GM23248 (cell line): ENCODE measurements around the gene KDELR3. TPM values are rescaled to one million over a fixed set of nuclear protein-coding genes. Genes with fewer than 3 reads are reported as not detected.
"Not testable (repeated sequence)": the region's sequence is repeated elsewhere in the genome, so short reads cannot be mapped to it uniquely, and the experiment has no call there.

ENCODE experiments used
- DNase-seq: peaks from one replicate; pipeline ENCODE4 v3.0.0-alpha.2; 2015
- H2AFZ ChIP-seq: fragments of 200-600 bp; sonication (generic); 2 replicates; pipeline ENCODE4 v1.6.1; 2016; ENCODE audit warnings: antibody characterized with exemption
- H3F3A ChIP-seq: fragments of 200-600 bp; sonication (generic); 2 replicates; pipeline ENCODE4 v1.6.1; 2016; ENCODE audit warnings: mild to moderate bottlenecking, antibody characterized with exemption, mixed run types; ENCODE audit not compliant: insufficient read depth
- H3K27ac ChIP-seq: fragments of 200-600 bp; sonication (generic); 2 replicates; pipeline ENCODE4 v1.5.1; 2016; ENCODE audit warnings: mild to moderate bottlenecking
- H3K27me3 ChIP-seq: fragments of 200-600 bp; sonication (generic); replicated peaks from 2 replicates; pipeline ENCODE4 v1.6.1; 2016; ENCODE audit warnings: mild to moderate bottlenecking; ENCODE audit not compliant: insufficient read depth
- H3K36me3 ChIP-seq: fragments of 200-600 bp; sonication (generic); 2 replicates; pipeline ENCODE4 v1.6.1; 2016; ENCODE audit warnings: low read depth, mild to moderate bottlenecking
- H3K4me1 ChIP-seq: fragments of 200-600 bp; sonication (generic); 2 replicates; pipeline ENCODE4 v1.6.1; 2016; ENCODE audit warnings: mild to moderate bottlenecking; ENCODE audit not compliant: insufficient read depth
- H3K4me2 ChIP-seq: fragments of 200-600 bp; sonication (generic); one replicate; pipeline ENCODE4 v1.6.1; 2016; ENCODE audit warnings: mild to moderate bottlenecking; ENCODE audit not compliant: unreplicated experiment
- H3K4me3 ChIP-seq: fragments of 200-600 bp; sonication (generic); 2 replicates; pipeline ENCODE4 v1.5.1; 2016; ENCODE audit warnings: mild to moderate bottlenecking
- H3K79me2 ChIP-seq: fragments of 200-600 bp; sonication (generic); 2 replicates; pipeline ENCODE4 v1.6.1; 2016; ENCODE audit warnings: mild to moderate bottlenecking; ENCODE audit not compliant: insufficient read depth
- H3K9ac ChIP-seq: fragments of 200-600 bp; sonication (generic); 2 replicates; pipeline ENCODE4 v1.6.1; 2016; ENCODE audit warnings: mild to moderate bottlenecking
- H3K9me2 ChIP-seq: fragments of 200-600 bp; sonication (generic); 2 replicates; pipeline ENCODE4 v1.6.1; 2016; ENCODE audit warnings: mixed run types, mild to moderate bottlenecking, moderate library complexity; ENCODE audit not compliant: insufficient read depth
- H3K9me3 ChIP-seq: fragments of 200-600 bp; sonication (generic); one replicate; pipeline ENCODE4 v1.6.1; 2017; ENCODE audit warnings: low read depth
- H4K20me1 ChIP-seq: fragments of 200-600 bp; sonication (generic); 2 replicates; pipeline ENCODE4 v1.6.0; 2016; ENCODE audit not compliant: insufficient read depth
- EZH2 ChIP-seq: fragments of 200-600 bp; sonication (generic); IDR thresholded peaks from 2 replicates; pipeline ENCODE4 v1.6.1; 2018; ENCODE audit warnings: antibody characterized with exemption, mild to moderate bottlenecking; ENCODE audit not compliant: insufficient read depth, poor library complexity, severe bottlenecking
- EZH2phosphoT487 ChIP-seq: fragments of 200-600 bp; sonication (generic); IDR thresholded peaks from 2 replicates; pipeline ENCODE4 v1.6.1; 2018; ENCODE audit warnings: antibody characterized with exemption, moderate library complexity, mild to moderate bottlenecking, low read depth; ENCODE audit not compliant: insufficient read depth
- WGBS, 2 experiments: methylation state at CpG; one replicate each; pipeline ENCODE4 v1.1.6; 2015 to 2017; ENCODE audit warnings: low lambda C conversion rate in 2 of 2, low coverage in 1 of 2; ENCODE audit errors: missing lambda C conversion rate in 2 of 2; 5-methylcytosine and 5-hydroxymethylcytosine counted together
- in situ Hi-C: fragments of 300-500 bp; cut with MboI; formaldehyde crosslinking; loops from 2 replicates; pipeline ENCODE4 v1.15.0; 2020
- polyA plus RNA-seq: library from polyadenylated mRNA; unstranded; fragments of >200 nt; fragmentation: Nextera tagmentation; extraction: Ambion mirVana; gene quantifications from 2 replicates; pipeline ENCODE4 v1.2.1, GENCODE V29; 2016
- total RNA-seq: library from RNA; depleted of rRNA; stranded (reverse); fragments of >200 nt; shearing (Covaris generic); gene quantifications from 2 replicates; pipeline ENCODE4 v1.2.3, GENCODE V29; 2014

KDELR3 gene
- total and polyA plus RNA-seq, 2 experiments from 2014 or later = 191 to 326 TPM

DNA sequence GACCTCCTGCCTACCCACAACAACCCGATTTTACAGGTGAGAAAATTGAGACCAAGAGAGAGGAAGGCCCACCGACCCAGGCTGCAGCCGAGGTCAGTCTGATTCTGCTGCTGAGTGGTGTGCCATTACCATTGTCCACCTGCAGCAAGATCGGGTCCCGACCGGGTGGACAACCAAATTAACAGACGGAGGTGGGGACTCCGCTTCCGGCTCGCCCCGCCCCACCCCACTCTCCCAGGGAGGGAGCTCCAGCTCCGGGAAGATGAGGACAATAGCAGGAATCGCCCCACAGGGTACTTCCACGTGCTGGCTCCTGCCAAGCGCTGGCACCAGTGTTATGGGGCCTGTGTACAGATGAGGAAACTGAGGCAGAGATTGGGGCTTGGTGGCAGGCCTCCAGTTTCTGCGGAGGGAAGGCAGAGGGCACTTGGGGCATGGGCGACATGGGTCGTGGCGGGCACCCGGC lies 425 bp upstream of the KDELR3 start:
- DNase-seq = no peak
- TF ChIP-seq EZH2phosphoT487 = no peak
- no peak for TF ChIP-seq EZH2
- peaks cover 46% of the 10 kb centered on the region for H3K79me2 ChIP-seq
- in situ Hi-C loops = no loop called here
- H3K36me3 ChIP-seq = 0 out of 2 replicates have a peak, but pooled peaks cover 5% of the 10 kb centered on the region
- H3K4me1 ChIP-seq = 0 out of 2 replicates have a peak, but pooled peaks cover 3% of the 10 kb centered on the region
- no peaks in the 10 kb centered on the region for H3F3A ChIP-seq
- H2AFZ ChIP-seq = peak overlapping the region; percentile 91
- 19 to 21% methylated on average over 19 to 20 of the region's 20 CpGs for WGBS, 2 experiments
- no peaks in the 10 kb centered on the region for H3K27me3 ChIP-seq
- H3K27ac ChIP-seq = peak overlapping the region; percentile 89
- no peaks in the 10 kb centered on the region for H3K9me2 ChIP-seq
- no peaks in the 10 kb centered on the region for H4K20me1 ChIP-seq
- peak overlapping the region; percentile 98 for H3K4me3 ChIP-seq
- H3K9ac ChIP-seq = peak overlapping the region; percentile 100
- H3K9me3 ChIP-seq = no peaks in the 10 kb centered on the region
- H3K4me2 ChIP-seq = peak overlapping the region; percentile 88

DNA sequence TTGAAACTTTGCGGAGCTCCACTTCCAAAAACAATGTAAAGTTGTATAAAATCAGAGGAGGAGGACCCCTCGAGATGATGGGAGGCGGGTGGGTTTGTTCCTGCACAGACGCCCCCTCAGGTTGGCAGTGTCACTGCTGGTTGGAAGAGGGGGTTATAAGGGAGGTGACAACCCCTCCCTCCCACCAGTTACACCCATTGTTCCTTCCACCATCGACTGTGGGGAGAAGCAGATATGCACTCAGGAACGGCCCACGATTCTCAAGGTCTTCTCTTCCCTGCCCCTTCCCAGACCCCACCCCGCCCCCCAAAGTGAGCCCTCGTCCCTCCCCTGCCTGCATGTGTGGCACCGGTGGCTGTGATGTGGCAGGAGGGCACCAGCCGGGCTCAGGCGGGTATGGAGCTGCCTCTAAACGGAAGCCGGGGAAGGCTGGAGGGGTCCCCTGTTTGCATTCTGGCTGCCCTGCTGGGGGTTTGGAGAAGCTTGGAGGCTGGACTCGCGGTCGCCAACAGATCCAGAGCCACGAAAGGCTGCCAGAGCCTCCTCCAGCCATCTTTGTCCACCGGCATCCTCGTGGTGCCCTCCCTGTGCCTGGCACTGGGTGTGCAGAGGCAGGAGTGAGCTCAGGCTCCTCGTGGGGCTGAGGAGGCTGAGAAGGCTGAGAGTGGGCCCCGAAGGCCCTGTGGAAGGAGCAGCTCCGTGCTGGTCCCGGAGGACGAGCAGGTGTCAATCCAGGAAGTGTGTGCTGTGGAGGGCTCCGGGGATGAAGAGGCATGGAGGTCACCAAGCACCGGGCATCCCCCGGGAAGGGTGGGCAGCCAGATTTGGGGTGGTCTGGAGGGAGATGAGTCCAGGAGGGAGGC lies 778 bp downstream of the KDELR3 start:
- Histone ChIP-seq H2AFZ (peak overlapping the region; percentile 76), H3K36me3 (0 out of 2 replicates have a peak, but pooled peaks cover 5% of the 10 kb centered on the region), H3K9me3 (no peaks in the 10 kb centered on the region), H4K20me1 (no peaks in the 10 kb centered on the region), H3K4me1 (0 out of 2 replicates have a peak, but pooled peaks cover 3% of the 10 kb centered on the region), H3K9me2 (no peaks in the 10 kb centered on the region), H3F3A (no peaks in the 10 kb centered on the region), H3K4me2 (peak overlapping the region; percentile 86), H3K4me3 (peak overlapping the region; percentile 98), H3K79me2 (peaks cover 58% of the 10 kb centered on the region), H3K27me3 (no peaks in the 10 kb centered on the region), H3K9ac (peak overlapping the region; percentile 100), H3K27ac (peak overlapping the region; percentile 89)
- 5 to 6% methylated on average over 27 to 28 of the region's 28 CpGs for WGBS, 2 experiments
- TF ChIP-seq EZH2phosphoT487 (no peak), EZH2 (no peak)
- DNase-seq = peak; percentile 61
- in situ Hi-C loops = no loop called here

- TF ChIP-seq EZH2 (no peak), EZH2phosphoT487 (no peak)
- peaks cover 59% of the 10 kb centered on the region for H3K79me2 ChIP-seq
- DNase-seq = no peak
- H3K9me2 ChIP-seq = no peaks in the 10 kb centered on the region
- in situ Hi-C loops = no loop called here
- H3K4me2 ChIP-seq = peak overlapping the region; percentile 86
- 0 out of 2 replicates have a peak, but pooled peaks cover 4% of the 10 kb centered on the region for H3F3A ChIP-seq
- 46 to 61% methylated on average over 6 of the region's 6 CpGs for WGBS, 2 experiments
- 0 out of 2 replicates have a peak, but pooled peaks cover 5% of the 10 kb centered on the region for H3K36me3 ChIP-seq
- H3K9me3 ChIP-seq = no peaks in the 10 kb centered on the region
- H4K20me1 ChIP-seq = no peaks in the 10 kb centered on the region
- H3K4me1 ChIP-seq = 0 out of 2 replicates have a peak, but pooled peaks cover 3% of the 10 kb centered on the region
- H2AFZ ChIP-seq = peak overlapping the region; percentile 76; the same call in 1 of the 2 replicates
- H3K27ac ChIP-seq = peak overlapping the region; percentile 89; the same call in 1 of the 2 replicates
- no peaks in the 10 kb centered on the region for H3K27me3 ChIP-seq
- peak overlapping the region; percentile 100 for H3K9ac ChIP-seq
- H3K4me3 ChIP-seq = peak overlapping the region; percentile 98
Observed at GRCh38 chr22:38469306-38469781, 1.4 kb downstream of the KDELR3 start.

GRCh38 chr22:38470179-38470578 lies 2.3 kb downstream of the KDELR3 start:
- peaks cover 59% of the 10 kb centered on the region for H3K79me2 ChIP-seq
- in situ Hi-C loops, H3K36me3 ChIP-seq, H3K9me2 ChIP-seq, H3K27me3 ChIP-seq, H3K4me2 ChIP-seq, H3K4me3 ChIP-seq, H3K9me3 ChIP-seq, H4K20me1 ChIP-seq, H2AFZ ChIP-seq, H3F3A ChIP-seq, H3K27ac ChIP-seq, H3K4me1 ChIP-seq, DNase-seq, H3K9ac ChIP-seq: not testable (repeated sequence)
- WGBS, 2 experiments = 93 to 94% methylated on average over 10 of the region's 10 CpGs
